GM12878 (cell line): ENCODE measurements around the gene SGMS1. TPM values are rescaled to one million over a fixed set of nuclear protein-coding genes. Genes with fewer than 3 reads are reported as not detected.

ENCODE experiments used
- ATAC-seq: fragments of 200-7000 bp; cut with Tn5 transposase; 3 replicates; pipeline ENCODE4 v1.9.1; 2020; ENCODE audit warnings: mild to moderate bottlenecking, moderate library complexity
- BruUV-seq: library from RNA; stranded (reverse); fragments of 400-500 nt; replicated peaks from 2 replicates; lab custom pipeline; 2021; lab: Mats Ljungman, UMichigan
- CTCF ChIA-PET: fragments of 300-600 bp; sonication (Branson Sonifier 250); formaldehyde crosslinking; extraction: SDS; loops from one replicate; lab custom pipeline; 2021; ENCODE audit warnings: inconsistent platforms; lab: Yijun Ruan, JAX
- POLR2A ChIA-PET: fragments of 350-600 bp; formaldehyde crosslinking; extraction: SDS; loops from one replicate; lab custom pipeline; 2021; ENCODE audit warnings: inconsistent platforms; lab: Charles Lee
- RAD21 ChIA-PET: fragments of 300-600 bp; sonication (Branson Sonifier 250); formaldehyde crosslinking; loops from one replicate; lab custom pipeline; 2023; ENCODE audit warnings: antibody characterized with exemption; ENCODE audit not compliant: unreplicated experiment; lab: Charles Lee
- SMC1A ChIA-PET: fragments of 300-600 bp; sonication (Branson Sonifier 250); formaldehyde crosslinking; loops from one replicate; lab custom pipeline; 2023; ENCODE audit not compliant: unreplicated experiment, uncharacterized antibody; lab: Charles Lee
- DNase-seq: peaks from one replicate; pipeline ENCODE4 v3.0.0-alpha.2; 2011; ENCODE audit warnings: low read depth, low spot score
- FAIRE-seq: peaks from 3 replicates; lab custom pipeline; 2011; peaks lifted over from hg19 to GRCh38; lab: Jason Lieb, UNC
- H2AFZ ChIP-seq: 2 replicates; pipeline ENCODE4 v1.6.0; 2011; ENCODE audit warnings: low read depth, low read length, control low read depth; ENCODE audit not compliant: control insufficient read depth
- H3K27ac ChIP-seq: 2 replicates; pipeline ENCODE4 v1.5.1; 2011; ENCODE audit warnings: control low read depth; ENCODE audit not compliant: control insufficient read depth, insufficient read depth
- H3K27me3 ChIP-seq, 2 experiments: replicated peaks in 1 of 2; 2 replicates each; pipeline versions ENCODE4 v1.6.0 to v1.6.1; 2011; ENCODE audit warnings: low read length in 1 of 2; ENCODE audit not compliant: control insufficient read depth in 2 of 2, insufficient read depth in 2 of 2
- H3K36me3 ChIP-seq, 2 experiments: 2 replicates each; pipeline ENCODE4 v1.5.1; 2011; ENCODE audit warnings: low read length in 1 of 2; ENCODE audit not compliant: control insufficient read depth in 2 of 2, insufficient read depth in 2 of 2
- H3K4me1 ChIP-seq: 2 replicates; pipeline ENCODE4 v1.6.1; 2011; ENCODE audit warnings: mild to moderate bottlenecking, low read length, moderate library complexity, mixed read lengths; ENCODE audit not compliant: control insufficient read depth, insufficient read depth
- H3K4me2 ChIP-seq: 2 replicates; pipeline ENCODE4 v1.6.0; 2011; ENCODE audit warnings: control low read depth; ENCODE audit not compliant: control insufficient read depth, insufficient read depth
- H3K4me3 ChIP-seq: fragments of 200-600 bp; sonication (generic); 2 replicates; pipeline ENCODE4 v1.5.1; 2016
- H3K79me2 ChIP-seq: 2 replicates; pipeline ENCODE4 v1.6.0; 2011; ENCODE audit warnings: low read length; ENCODE audit not compliant: control insufficient read depth, insufficient read depth
- H3K9ac ChIP-seq: 2 replicates; pipeline ENCODE4 v1.8.0; 2011; ENCODE audit warnings: low read length, control low read depth, mixed read lengths; ENCODE audit not compliant: control insufficient read depth, insufficient read depth
- H3K9me3 ChIP-seq: replicated peaks from 3 replicates; pipeline ENCODE4 v1.5.1; 2011; ENCODE audit warnings: mild to moderate bottlenecking, low read length; ENCODE audit not compliant: control insufficient read depth, insufficient read depth
- H4K20me1 ChIP-seq: 2 replicates; pipeline ENCODE4 v1.6.0; 2011; ENCODE audit not compliant: control insufficient read depth, insufficient read depth
- CBX3 ChIP-seq: fragments of 200-600 bp; sonication (generic); IDR thresholded peaks from 2 replicates; pipeline ENCODE4 v1.6.1; 2016; ENCODE audit warnings: low read depth, borderline replicate concordance
- HDAC2 ChIP-seq: fragments of 200-600 bp; sonication (generic); IDR thresholded peaks from 2 replicates; pipeline ENCODE4 v1.6.1; 2017
- LARP7 ChIP-seq: fragments of 450-650 bp; IDR thresholded peaks from 2 replicates; pipeline ENCODE4 v1.6.1; 2017; ENCODE audit warnings: mild to moderate bottlenecking
- MXI1 ChIP-seq: fragments of 150-350 bp; IDR thresholded peaks from 2 replicates; pipeline ENCODE4 v1.6.1; 2011; ENCODE audit warnings: low read depth, mild to moderate bottlenecking, inconsistent platforms, low read length, improper control_type of control experiment
- NR2C2 ChIP-seq: IDR thresholded peaks from 2 replicates; pipeline ENCODE4 v1.6.1; 2011; ENCODE audit warnings: borderline replicate concordance, low read depth; ENCODE audit not compliant: control insufficient read depth, insufficient read length
- POU2F2 ChIP-seq: IDR thresholded peaks from 3 replicates; pipeline ENCODE4 v1.6.1; 2011; ENCODE audit warnings: low read depth, mild to moderate bottlenecking, low read length, borderline replicate concordance
- RAD51 ChIP-seq: fragments of 450-650 bp; IDR thresholded peaks from 2 replicates; pipeline ENCODE4 v1.6.1; 2016; ENCODE audit warnings: moderate library complexity, mild to moderate bottlenecking, inconsistent platforms
- TARDBP ChIP-seq: IDR thresholded peaks from 2 replicates; pipeline ENCODE4 v1.6.1; 2016; ENCODE audit warnings: borderline replicate concordance
- ZNF622 ChIP-seq: fragments of 450-650 bp; IDR thresholded peaks from 2 replicates; pipeline ENCODE4 v1.6.1; 2017; ENCODE audit warnings: mild to moderate bottlenecking, inconsistent platforms
- ZZZ3 ChIP-seq: IDR thresholded peaks from 2 replicates; pipeline ENCODE4 v1.6.1; 2011; ENCODE audit warnings: low read depth; ENCODE audit not compliant: control insufficient read depth, insufficient read length
- WGBS: methylation state at CpG from one replicate; pipeline ENCODE4 v1.1.6; 2016; ENCODE audit warnings: low lambda C conversion rate; ENCODE audit not compliant: insufficient replicate concordance, insufficient coverage; ENCODE audit errors: missing lambda C conversion rate; 5-methylcytosine and 5-hydroxymethylcytosine counted together
- in situ Hi-C: fragments of 300-500 bp; cut with MboI; formaldehyde crosslinking; loops from 9 replicates; pipeline ENCODE4 v1.14.3; 2018; ENCODE audit warnings: mixed read lengths
- intact Hi-C: fragments of 100-400 bp; cut with micrococcal nuclease; formaldehyde crosslinking; loops from one replicate; pipeline ENCODE4 v1.14.2; 2022; ENCODE audit not compliant: unreplicated experiment
- polyA plus RNA-seq, 11 experiments: library from polyadenylated mRNA; depleted of rRNA in 4 of 11; unstranded in 6 of 11; stranded (reverse) in 5 of 11; fragments of >200 nt; fragmentation: Nextera tagmentation in 4 of 11; fragmentation: Illumina TruSeq in 1 of 11; extraction: Ambion mirVana in 4 of 11; extraction: Trizol in 1 of 11; gene quantifications; 1 replicate in 1 of 11; 2 replicates in 10 of 11; pipeline versions ENCODE4 v1.2.1 to v1.2.3, GENCODE V29; 2011 to 2016; ENCODE audit warnings: inconsistent platforms in 2 of 11, missing spikeins in 2 of 11, low read depth in 1 of 11
- total RNA-seq, 4 experiments: library from RNA; depleted of rRNA in 3 of 4; stranded (reverse); fragments of >200 nt in 3 of 4; fragmentation: Illumina TruSeq in 1 of 4; extraction: Trizol in 1 of 4; gene quantifications; 2 replicates each; pipeline versions ENCODE4 v1.2.1 to v1.2.3, GENCODE V29; 2013 to 2021
- TF ChIP-seq, protein P1 (sequence below): fragments of 450-650 bp; IDR thresholded peaks from 2 replicates; pipeline ENCODE4 v1.6.1; 2016; ENCODE audit warnings: mild to moderate bottlenecking, moderate library complexity, borderline replicate concordance
- TF ChIP-seq, protein P2 (sequence below): IDR thresholded peaks from 2 replicates; pipeline ENCODE4 v1.6.1; 2012; ENCODE audit warnings: low read length, inconsistent platforms

Gene SGMS1
- total and polyA plus RNA-seq, 10 of the 15 experiments (the other 5 are each of a cell fraction or from before 2014, with no cell fraction given) = 1.4 to 14.5 (median 4.9) TPM

DNA sequence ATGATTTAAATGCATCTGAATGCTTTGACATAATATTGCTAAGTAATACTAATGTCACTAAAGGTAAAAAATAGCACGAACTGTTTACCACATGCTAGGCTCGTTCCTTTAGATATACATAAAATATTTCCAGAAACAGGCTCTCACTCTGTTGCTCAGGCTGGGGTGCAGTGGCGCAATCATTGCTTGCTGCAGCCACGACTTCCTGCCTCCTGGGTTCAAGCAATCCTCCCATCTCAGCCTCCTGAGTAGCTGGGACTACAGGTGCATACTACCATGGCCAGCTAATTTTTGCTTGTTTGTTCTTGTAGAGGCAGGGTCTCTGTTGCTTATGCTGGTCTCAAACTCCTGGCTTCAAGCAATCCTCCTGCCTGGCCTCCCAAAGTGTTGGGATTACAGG lies 183.3 kb downstream of the SGMS1 start:
- Histone ChIP-seq H3K9ac (no peak overlapping the region), H3K27ac (no peak overlapping the region), H3K4me2 (no peak overlapping the region), H3K9me3 (no peaks in the 10 kb centered on the region; the same call in 1 of the 3 replicates), H2AFZ (no peak overlapping the region), H3K4me1 (peaks cover 6% of the 10 kb centered on the region), H3K79me2 (no peaks in the 10 kb centered on the region), H3K27me3 (no peaks in the 10 kb centered on the region), H3K4me3 (no peak overlapping the region), H3K36me3 (no peaks in the 10 kb centered on the region), H4K20me1 (no peaks in the 10 kb centered on the region)
- CTCF ChIA-PET = interaction anchor here (1.0 to 1.6 kb wide), 2 partner anchors 9 to 58 kb away, joined by 3 read pairs; no protein-coding TSS in a partner anchor
- no peak for DNase-seq
- no peak for ATAC-seq
- no peak for TF ChIP-seq RAD51
- TF ChIP-seq HDAC2 = no peak
- TF ChIP-seq, protein P1, sequence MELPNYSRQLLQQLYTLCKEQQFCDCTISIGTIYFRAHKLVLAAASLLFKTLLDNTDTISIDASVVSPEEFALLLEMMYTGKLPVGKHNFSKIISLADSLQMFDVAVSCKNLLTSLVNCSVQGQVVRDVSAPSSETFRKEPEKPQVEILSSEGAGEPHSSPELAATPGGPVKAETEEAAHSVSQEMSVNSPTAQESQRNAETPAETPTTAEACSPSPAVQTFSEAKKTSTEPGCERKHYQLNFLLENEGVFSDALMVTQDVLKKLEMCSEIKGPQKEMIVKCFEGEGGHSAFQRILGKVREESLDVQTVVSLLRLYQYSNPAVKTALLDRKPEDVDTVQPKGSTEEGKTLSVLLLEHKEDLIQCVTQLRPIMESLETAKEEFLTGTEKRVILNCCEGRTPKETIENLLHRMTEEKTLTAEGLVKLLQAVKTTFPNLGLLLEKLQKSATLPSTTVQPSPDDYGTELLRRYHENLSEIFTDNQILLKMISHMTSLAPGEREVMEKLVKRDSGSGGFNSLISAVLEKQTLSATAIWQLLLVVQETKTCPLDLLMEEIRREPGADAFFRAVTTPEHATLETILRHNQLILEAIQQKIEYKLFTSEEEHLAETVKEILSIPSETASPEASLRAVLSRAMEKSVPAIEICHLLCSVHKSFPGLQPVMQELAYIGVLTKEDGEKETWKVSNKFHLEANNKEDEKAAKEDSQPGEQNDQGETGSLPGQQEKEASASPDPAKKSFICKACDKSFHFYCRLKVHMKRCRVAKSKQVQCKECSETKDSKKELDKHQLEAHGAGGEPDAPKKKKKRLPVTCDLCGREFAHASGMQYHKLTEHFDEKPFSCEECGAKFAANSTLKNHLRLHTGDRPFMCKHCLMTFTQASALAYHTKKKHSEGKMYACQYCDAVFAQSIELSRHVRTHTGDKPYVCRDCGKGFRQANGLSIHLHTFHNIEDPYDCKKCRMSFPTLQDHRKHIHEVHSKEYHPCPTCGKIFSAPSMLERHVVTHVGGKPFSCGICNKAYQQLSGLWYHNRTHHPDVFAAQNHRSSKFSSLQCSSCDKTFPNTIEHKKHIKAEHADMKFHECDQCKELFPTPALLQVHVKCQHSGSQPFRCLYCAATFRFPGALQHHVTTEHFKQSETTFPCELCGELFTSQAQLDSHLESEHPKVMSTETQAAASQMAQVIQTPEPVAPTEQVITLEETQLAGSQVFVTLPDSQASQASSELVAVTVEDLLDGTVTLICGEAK = no peak
- no peak for TF ChIP-seq CBX3
- no peak for TF ChIP-seq ZNF622
- TF ChIP-seq MXI1 = no peak
- TF ChIP-seq TARDBP = no peak
- no peak for TF ChIP-seq NR2C2
- no peak for TF ChIP-seq LARP7
- TF ChIP-seq, protein P2, sequence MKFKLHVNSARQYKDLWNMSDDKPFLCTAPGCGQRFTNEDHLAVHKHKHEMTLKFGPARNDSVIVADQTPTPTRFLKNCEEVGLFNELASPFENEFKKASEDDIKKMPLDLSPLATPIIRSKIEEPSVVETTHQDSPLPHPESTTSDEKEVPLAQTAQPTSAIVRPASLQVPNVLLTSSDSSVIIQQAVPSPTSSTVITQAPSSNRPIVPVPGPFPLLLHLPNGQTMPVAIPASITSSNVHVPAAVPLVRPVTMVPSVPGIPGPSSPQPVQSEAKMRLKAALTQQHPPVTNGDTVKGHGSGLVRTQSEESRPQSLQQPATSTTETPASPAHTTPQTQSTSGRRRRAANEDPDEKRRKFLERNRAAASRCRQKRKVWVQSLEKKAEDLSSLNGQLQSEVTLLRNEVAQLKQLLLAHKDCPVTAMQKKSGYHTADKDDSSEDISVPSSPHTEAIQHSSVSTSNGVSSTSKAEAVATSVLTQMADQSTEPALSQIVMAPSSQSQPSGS = no peak
- TF ChIP-seq POU2F2 = no peak
- no peak for TF ChIP-seq ZZZ3
- in situ Hi-C loops (no loop called here), intact Hi-C loops (no loop called here)
- SMC1A ChIA-PET = interaction anchor here (1.0 to 2.0 kb wide), 5 partner anchors 9 to 66 kb away, joined by 3 to 7 read pairs (median 4); no protein-coding TSS in a partner anchor
- no TSS peak for BruUV-seq
- POLR2A ChIA-PET = no interaction called here
- no peak for FAIRE-seq
- RAD21 ChIA-PET = interaction anchor here (1.6 kb wide), 1 partner anchor 181 kb away, joined by 3 read pairs; no protein-coding TSS in a partner anchor
- WGBS = 84% methylated on average over 4 of the region's 4 CpGs
